GM13976 (cell line): ENCODE data around the gene YEATS2.

Source experiments
- DNase-seq: peaks from one replicate; pipeline ENCODE4 v3.0.0; 2012; ENCODE audit warnings: low spot score
- in situ Hi-C: fragments of 300-500 bp; cut with MboI; formaldehyde crosslinking; loops from one replicate; pipeline ENCODE4 v1.12.0; 2022; ENCODE audit warnings: low sequenced_read_pairs, mixed read lengths, inconsistent platforms; ENCODE audit not compliant: unreplicated experiment
- TF ChIP-seq, protein P1 (sequence below): IDR thresholded peaks from 2 replicates; pipeline ENCODE4 v1.5.1; 2012; ENCODE audit warnings: borderline replicate concordance, mild to moderate bottlenecking; ENCODE audit not compliant: insufficient read depth; ENCODE audit errors: extremely low read depth, missing control alignments, control extremely low read depth

The YEATS2 gene

DNA sequence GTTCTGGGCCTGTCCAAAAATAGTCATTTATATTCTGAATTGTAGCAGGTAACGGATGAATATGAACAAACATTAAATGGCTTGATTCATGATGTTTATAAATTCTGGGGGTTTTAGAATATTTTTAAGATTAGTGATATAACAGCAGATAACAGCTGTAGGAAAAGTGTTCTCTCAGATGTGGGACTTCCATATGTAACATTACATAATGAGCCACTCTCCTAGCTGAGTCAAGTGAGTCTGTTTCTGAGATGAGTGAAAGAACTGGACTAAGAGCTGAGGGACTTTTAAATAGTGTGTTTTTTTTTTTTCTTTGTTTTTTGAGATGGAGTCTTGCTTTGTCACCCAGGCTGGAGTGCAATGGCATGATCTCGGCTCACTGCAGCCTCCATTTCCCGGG lies 13.9 kb downstream of the YEATS2 start:
- TF ChIP-seq, protein P1, sequence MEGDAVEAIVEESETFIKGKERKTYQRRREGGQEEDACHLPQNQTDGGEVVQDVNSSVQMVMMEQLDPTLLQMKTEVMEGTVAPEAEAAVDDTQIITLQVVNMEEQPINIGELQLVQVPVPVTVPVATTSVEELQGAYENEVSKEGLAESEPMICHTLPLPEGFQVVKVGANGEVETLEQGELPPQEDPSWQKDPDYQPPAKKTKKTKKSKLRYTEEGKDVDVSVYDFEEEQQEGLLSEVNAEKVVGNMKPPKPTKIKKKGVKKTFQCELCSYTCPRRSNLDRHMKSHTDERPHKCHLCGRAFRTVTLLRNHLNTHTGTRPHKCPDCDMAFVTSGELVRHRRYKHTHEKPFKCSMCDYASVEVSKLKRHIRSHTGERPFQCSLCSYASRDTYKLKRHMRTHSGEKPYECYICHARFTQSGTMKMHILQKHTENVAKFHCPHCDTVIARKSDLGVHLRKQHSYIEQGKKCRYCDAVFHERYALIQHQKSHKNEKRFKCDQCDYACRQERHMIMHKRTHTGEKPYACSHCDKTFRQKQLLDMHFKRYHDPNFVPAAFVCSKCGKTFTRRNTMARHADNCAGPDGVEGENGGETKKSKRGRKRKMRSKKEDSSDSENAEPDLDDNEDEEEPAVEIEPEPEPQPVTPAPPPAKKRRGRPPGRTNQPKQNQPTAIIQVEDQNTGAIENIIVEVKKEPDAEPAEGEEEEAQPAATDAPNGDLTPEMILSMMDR = no peak
- DNase-seq = no peak
- in situ Hi-C loops = no loop called here

DNA sequence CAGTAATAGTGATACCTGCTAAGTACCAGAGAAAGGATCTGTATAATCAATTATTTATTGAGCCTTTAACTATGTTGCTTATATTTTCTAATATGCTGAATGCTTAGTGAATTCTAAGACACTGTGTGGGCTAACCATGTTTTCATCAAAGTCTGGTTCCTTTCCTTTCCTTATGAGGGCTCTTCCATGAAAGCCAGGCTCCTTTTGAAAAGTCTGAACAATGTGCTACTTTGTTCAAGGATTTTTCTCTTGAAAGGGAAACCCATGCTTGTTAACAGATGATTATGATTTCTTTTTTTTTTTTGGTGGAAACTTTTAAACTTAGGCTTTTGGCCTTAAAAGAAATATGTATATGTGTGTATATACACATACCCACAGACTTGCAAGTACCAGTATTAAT lies 17.0 kb downstream of the YEATS2 start:
- in situ Hi-C loops = no loop called here
- TF ChIP-seq, protein P1 = no peak

DNA sequence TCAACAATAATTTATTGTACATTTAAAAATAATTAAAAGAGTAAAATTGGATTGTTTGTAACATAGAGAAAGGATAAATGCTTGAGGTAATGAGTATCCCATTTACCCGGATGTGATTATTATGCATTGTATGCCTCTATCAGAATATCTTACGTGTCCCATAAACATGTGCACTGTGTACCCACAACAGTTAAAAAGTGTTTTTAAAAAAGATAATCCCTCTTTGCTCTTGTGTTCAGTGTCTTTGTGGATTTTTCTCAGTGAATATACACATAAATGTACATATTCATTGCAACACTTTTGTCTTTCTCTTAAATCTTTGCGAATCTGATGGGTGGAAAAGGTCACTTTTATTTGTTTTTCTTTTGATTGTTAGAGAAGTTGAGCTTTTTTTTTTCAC lies 20.4 kb downstream of the YEATS2 start:
- TF ChIP-seq, protein P1 = no peak
- in situ Hi-C loops = no loop called here

More for the DNA sequence above, 17.0 kb downstream of the YEATS2 start:
- DNase-seq = no peak

DNA sequence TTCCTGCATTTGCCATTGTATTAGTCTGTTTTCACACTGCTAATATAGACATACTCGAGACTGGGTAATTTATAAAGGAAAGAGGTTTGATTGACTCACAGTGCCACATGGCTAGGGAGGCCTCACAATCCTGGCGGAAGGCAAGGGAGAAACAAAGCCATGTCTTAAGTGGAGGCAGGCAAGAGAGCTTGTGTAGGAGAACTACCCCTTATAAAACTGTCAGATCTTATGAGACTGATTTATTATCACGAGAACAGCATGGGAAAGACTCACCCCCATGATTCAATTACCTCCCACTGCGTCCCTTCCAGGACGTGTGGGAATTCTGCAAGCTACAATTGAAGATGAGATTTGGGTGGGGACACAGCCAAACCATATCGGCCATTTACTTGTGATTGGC lies 27.8 kb downstream of the YEATS2 start:
- TF ChIP-seq, protein P1 = no peak
- DNase-seq = no peak
- in situ Hi-C loops = no loop called here

More for the DNA sequence above, 20.4 kb downstream of the YEATS2 start:
- DNase-seq = no peak

DNA sequence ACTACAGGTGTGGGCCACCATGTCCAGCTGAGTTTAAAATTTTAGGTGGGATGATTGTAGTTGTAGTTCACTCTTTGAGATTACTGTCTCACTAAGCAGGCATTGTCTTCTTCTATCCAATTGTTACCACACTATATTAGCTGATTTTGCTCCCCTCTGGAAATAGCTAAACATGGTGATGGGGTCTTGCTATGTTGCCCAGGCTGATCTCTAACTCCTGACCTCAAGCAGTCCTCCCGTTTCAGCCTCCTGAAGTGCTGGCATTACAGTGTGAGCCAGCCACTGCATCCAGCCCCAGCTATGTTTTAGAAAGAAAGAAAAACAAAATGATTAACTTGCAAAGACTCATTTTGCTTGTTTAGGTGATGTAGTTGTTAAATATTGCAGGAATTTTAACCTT lies 30.6 kb downstream of the YEATS2 start:
- in situ Hi-C loops = no loop called here
- TF ChIP-seq, protein P1 = no peak
- DNase-seq = no peak

DNA sequence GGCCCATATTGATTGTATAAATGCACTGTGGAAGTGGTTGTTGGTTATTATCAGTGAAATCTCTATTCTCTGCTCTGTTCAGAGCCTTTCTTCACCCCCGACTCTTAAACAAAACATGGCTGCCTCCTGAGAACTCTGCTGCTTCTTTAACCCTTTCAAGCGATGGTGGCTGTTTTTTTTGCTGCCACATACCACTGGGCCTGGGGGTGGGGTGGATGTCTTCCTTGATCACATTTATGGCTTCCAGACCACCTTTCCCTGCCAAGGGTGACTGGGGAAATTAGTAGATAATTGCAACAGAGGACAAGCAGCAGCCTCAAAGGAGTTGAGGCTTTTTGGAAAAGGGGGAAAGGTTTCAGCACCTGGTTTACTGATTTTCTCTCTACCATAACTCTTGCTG lies 32.8 kb downstream of the YEATS2 start:
- no peak for DNase-seq
- in situ Hi-C loops = no loop called here
- TF ChIP-seq, protein P1 = no peak

DNA sequence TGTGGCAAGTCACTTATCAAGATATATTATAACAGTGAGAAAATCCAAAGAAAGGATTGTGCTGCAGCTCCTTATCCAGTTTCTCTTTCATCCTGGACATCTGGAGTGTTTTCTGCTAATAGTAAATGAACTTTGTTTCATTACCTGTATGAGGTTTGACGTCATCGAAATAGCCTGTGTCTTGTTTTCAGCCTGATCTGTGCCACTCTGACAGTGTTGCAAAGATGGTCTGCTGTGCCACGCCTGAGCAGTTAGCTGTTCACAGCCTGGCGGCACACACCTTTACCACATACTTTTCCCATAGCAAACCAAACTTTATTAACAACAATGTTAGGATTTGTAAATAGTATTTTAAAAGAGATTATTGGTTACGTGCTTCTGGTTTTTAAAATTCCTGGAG lies 34.0 kb downstream of the YEATS2 start:
- TF ChIP-seq, protein P1 = no peak
- no peak for DNase-seq
- in situ Hi-C loops = no loop called here
